Measurements from ENCODE around the gene POLR2C. TPM values are rescaled to one million over a fixed set of nuclear protein-coding genes. Genes with fewer than 3 reads are reported as not detected.
"Not testable (repeated sequence)": the region's sequence is repeated elsewhere in the genome, so short reads cannot be mapped to it uniquely, and the experiment has no call there.

POLR2C gene
- polyA plus RNA-seq, 1 donor from 2014 or later: 28.3 TPM

GRCh38 chr16:57435838-57436237 is 26.6 kb upstream of the POLR2C start:
- no peak overlapping the region for H3K27ac Mint-ChIP-seq
- no peak overlapping the region for H3K4me3 Mint-ChIP-seq
- no peaks in the 10 kb centered on the region for H3K27me3 Mint-ChIP-seq
- peaks cover 2 to 17% (median 4%) of the 10 kb centered on the region in 3 donors for H3K9me3 Mint-ChIP-seq
- peaks cover 24% of the 10 kb centered on the region for H3K36me3 Mint-ChIP-seq
- H3K4me1 Mint-ChIP-seq: peaks cover 0 to 1% (median 0%) of the 10 kb centered on the region in 3 donors

- peaks cover 2 to 17% (median 7%) of the 10 kb centered on the region in 3 donors for H3K9me3 Mint-ChIP-seq
- not testable (repeated sequence) for H3K27ac Mint-ChIP-seq, H3K4me1 Mint-ChIP-seq, H3K27me3 Mint-ChIP-seq, H3K4me3 Mint-ChIP-seq
- peaks cover 18% of the 10 kb centered on the region for H3K36me3 Mint-ChIP-seq
Measured at GRCh38 chr16:57439947-57440346, 22.5 kb upstream of the POLR2C start.

GRCh38 chr16:57440551-57440950 is 21.9 kb upstream of the POLR2C start:
- H3K27me3 Mint-ChIP-seq, H3K27ac Mint-ChIP-seq, H3K4me1 Mint-ChIP-seq, H3K4me3 Mint-ChIP-seq: not testable (repeated sequence)
- H3K9me3 Mint-ChIP-seq: peaks cover 2 to 17% (median 7%) of the 10 kb centered on the region in 3 donors
- H3K36me3 Mint-ChIP-seq: peaks cover 18% of the 10 kb centered on the region

- peaks cover 17 to 19% (median 17%) of the 10 kb centered on the region in 3 donors for H3K4me1 Mint-ChIP-seq
- H3K9me3 Mint-ChIP-seq: peaks cover under 1 to 8% (median 7%) of the 10 kb centered on the region in 3 donors
- peak overlapping the region in 3 of 4 donors; percentile 27 to 72 (median 54) for H3K4me3 Mint-ChIP-seq
- H3K27ac Mint-ChIP-seq: peak overlapping the region in 1 of 3 donors; percentile 16
- H3K27me3 Mint-ChIP-seq: no peaks in the 10 kb centered on the region
- no peaks in the 10 kb centered on the region for H3K36me3 Mint-ChIP-seq
Measured at GRCh38 chr16:57444711-57445110, 17.8 kb upstream of the POLR2C start.

- H3K9me3 Mint-ChIP-seq: peaks cover 0 to 3% (median 1%) of the 10 kb centered on the region in 3 donors
- no peak overlapping the region for H3K27ac Mint-ChIP-seq
- H3K4me1 Mint-ChIP-seq: peaks cover 17 to 19% (median 18%) of the 10 kb centered on the region in 3 donors
- no peaks in the 10 kb centered on the region for H3K36me3 Mint-ChIP-seq
- H3K27me3 Mint-ChIP-seq: no peaks in the 10 kb centered on the region
- peak overlapping the region in 3 of 4 donors; percentile 48 to 74 (median 63) for H3K4me3 Mint-ChIP-seq
Measured at GRCh38 chr16:57445510-57445909, 17.0 kb upstream of the POLR2C start.

GRCh38 chr16:57446531-57447185 is 15.8 kb upstream of the POLR2C start:
- H3K4me1 Mint-ChIP-seq: peaks cover 17 to 20% (median 19%) of the 10 kb centered on the region in 3 donors
- H3K27ac Mint-ChIP-seq: peak overlapping the region; percentile 86 to 94 (median 88)
- peak overlapping the region; percentile 89 to 97 (median 96) for H3K4me3 Mint-ChIP-seq
- H3K36me3 Mint-ChIP-seq: no peaks in the 10 kb centered on the region
- H3K27me3 Mint-ChIP-seq: no peaks in the 10 kb centered on the region
- no peaks in the 10 kb centered on the region for H3K9me3 Mint-ChIP-seq

GRCh38 chr16:57447186-57447962 is 15.1 kb upstream of the POLR2C start, which contains the start of the genes CIAPIN1 and COQ9:
CIAPIN1 (minus strand) TSS chr16:57447385; CDS start chr16:57440928, 6,457 bp downstream.
COQ9 (plus strand) TSS chr16:57447479; CDS start chr16:57447506, 27 bp downstream.
- no peaks in the 10 kb centered on the region for H3K9me3 Mint-ChIP-seq
- peak within 1 kb of the TSS; percentile 89 to 97 (median 96) for H3K4me3 Mint-ChIP-seq
- H3K27me3 Mint-ChIP-seq: no peaks in the 10 kb centered on the region
- peak within 1 kb of the TSS; percentile 86 to 94 (median 88) for H3K27ac Mint-ChIP-seq
- H3K36me3 Mint-ChIP-seq: no peaks in the 10 kb centered on the region
- peaks cover 17 to 20% (median 19%) of the 10 kb centered on the region in 3 donors for H3K4me1 Mint-ChIP-seq

GRCh38 chr16:57452021-57452420 is 10.5 kb upstream of the POLR2C start:
- Mint-ChIP-seq H3K36me3 (peaks cover 4% of the 10 kb centered on the region), H3K9me3 (no peaks in the 10 kb centered on the region), H3K4me3 (no peak overlapping the region), H3K27ac (no peak overlapping the region), H3K4me1 (peaks cover 8 to 13% (median 8%) of the 10 kb centered on the region in 3 donors), H3K27me3 (no peaks in the 10 kb centered on the region)

- peaks cover 5% of the 10 kb centered on the region for H3K36me3 Mint-ChIP-seq
- peaks cover 0 to 2% (median 0%) of the 10 kb centered on the region in 3 donors for H3K9me3 Mint-ChIP-seq
- peak overlapping the region; percentile 48 to 99 (median 97) for H3K27ac Mint-ChIP-seq
Measured at GRCh38 chr16:57462978-57463362, 491 bp downstream of the POLR2C start.

GRCh38 chr16:57464523-57464922 is 2.0 kb downstream of the POLR2C start:
- no peaks in the 10 kb centered on the region for H3K27me3 Mint-ChIP-seq
- H3K4me3 Mint-ChIP-seq: peak overlapping the region in 3 of 4 donors; percentile 28 to 100 (median 83)
- H3K4me1 Mint-ChIP-seq: peaks cover 9 to 20% (median 17%) of the 10 kb centered on the region in 3 donors
- H3K27ac Mint-ChIP-seq: peak overlapping the region in 2 of 3 donors; percentile 6 to 22
- H3K36me3 Mint-ChIP-seq: peaks cover 5% of the 10 kb centered on the region
- peaks cover 0 to 2% (median 0%) of the 10 kb centered on the region in 3 donors for H3K9me3 Mint-ChIP-seq

More at GRCh38 chr16:57462978-57463362, 491 bp downstream of the POLR2C start:
- H3K4me1 Mint-ChIP-seq: peaks cover 9 to 20% (median 17%) of the 10 kb centered on the region in 3 donors
- H3K27me3 Mint-ChIP-seq: no peaks in the 10 kb centered on the region
- peak overlapping the region; percentile 83 to 100 (median 100) for H3K4me3 Mint-ChIP-seq

- H3K36me3 Mint-ChIP-seq: peaks cover 3% of the 10 kb centered on the region
- H3K4me1 Mint-ChIP-seq: peaks cover 4 to 16% (median 13%) of the 10 kb centered on the region in 3 donors
- peak overlapping the region in 1 of 3 donors; percentile 5 for H3K27ac Mint-ChIP-seq
- no peaks in the 10 kb centered on the region for H3K27me3 Mint-ChIP-seq
- no peak overlapping the region for H3K4me3 Mint-ChIP-seq
- no peaks in the 10 kb centered on the region for H3K9me3 Mint-ChIP-seq
Measured at GRCh38 chr16:57468346-57468745, 5.9 kb downstream of the POLR2C start.

- Mint-ChIP-seq H3K4me3 (no peak overlapping the region), H3K27me3 (no peaks in the 10 kb centered on the region), H3K9me3 (no peaks in the 10 kb centered on the region), H3K27ac (no peak overlapping the region), H3K4me1 (peaks cover 2 to 11% (median 9%) of the 10 kb centered on the region in 3 donors), H3K36me3 (peaks cover 3% of the 10 kb centered on the region)
Measured at GRCh38 chr16:57469046-57469445, 6.6 kb downstream of the POLR2C start.

- Mint-ChIP-seq H3K4me3 (no peak overlapping the region), H3K4me1 (peaks cover 0 to 10% (median 4%) of the 10 kb centered on the region in 3 donors), H3K36me3 (peaks cover 2% of the 10 kb centered on the region), H3K9me3 (no peaks in the 10 kb centered on the region), H3K27me3 (no peaks in the 10 kb centered on the region), H3K27ac (no peak overlapping the region)
Measured at GRCh38 chr16:57469917-57470470, 7.5 kb downstream of the POLR2C start.

- Mint-ChIP-seq H3K36me3 (peaks cover 2% of the 10 kb centered on the region), H3K4me1 (peaks cover 0 to 6% (median 2%) of the 10 kb centered on the region in 3 donors), H3K27me3 (no peaks in the 10 kb centered on the region), H3K27ac (no peak overlapping the region), H3K9me3 (no peaks in the 10 kb centered on the region), H3K4me3 (no peak overlapping the region)
Measured at GRCh38 chr16:57470711-57471110, 8.2 kb downstream of the POLR2C start.

GRCh38 chr16:57471209-57471608 is 8.7 kb downstream of the POLR2C start:
- H3K36me3 Mint-ChIP-seq: peaks cover under 1% of the 10 kb centered on the region
- H3K27me3 Mint-ChIP-seq: no peaks in the 10 kb centered on the region
- H3K9me3 Mint-ChIP-seq: no peaks in the 10 kb centered on the region
- H3K4me3 Mint-ChIP-seq: no peak overlapping the region
- H3K27ac Mint-ChIP-seq: no peak overlapping the region
- peaks cover 2 to 9% (median 2%) of the 10 kb centered on the region in 3 donors for H3K4me1 Mint-ChIP-seq

Measured in IgD-negative memory B cell (primary cell).